ENCODE data around the gene EHMT1. TPM values are rescaled to one million over a fixed set of nuclear protein-coding genes. Genes with fewer than 3 reads are reported as not detected.

The EHMT1 gene
- total and polyA plus RNA-seq, 2 of the 8 experiments (the other 6 are each of a cell fraction or from before 2014, with no cell fraction given), result 95.7 to 163 TPM

- Histone ChIP-seq H3K36me3 (ENCODE audit: control insufficient read depth in 2 of 4, insufficient read depth in 4 of 4, low read length in 3 of 4) (peaks cover 27 to 70% (median 55%) of the 10 kb centered on the region in 4 experiments), H4K8ac (ENCODE audit: extremely low read depth, insufficient read depth, low read length) (no peak overlapping the region), H2AFZ (ENCODE audit: low read length) (no peak overlapping the region), H3K4me2 (ENCODE audit: insufficient read depth in 1 of 2, low read depth in 2 of 2, low read length in 2 of 2) (no peak overlapping the region), H2AK5ac (ENCODE audit: low read depth, low read length) (no peak overlapping the region), H3K79me1 (ENCODE audit: low read depth, low read length) (no peaks in the 10 kb centered on the region), H4K5ac (ENCODE audit: insufficient read length, low read depth, low read length) (no peak overlapping the region), H3K14ac (ENCODE audit: insufficient read length) (no peak overlapping the region), H3K56ac (replicated peaks; ENCODE audit: insufficient read length, low read depth, low read length) (no peak overlapping the region), H2BK15ac (ENCODE audit: low read length) (no peak overlapping the region), H4K20me1 (replicated peaks in 1 of 2; ENCODE audit: control insufficient read depth in 1 of 2, insufficient read depth in 2 of 2, low read length in 2 of 2) (peaks cover 5 to 9% of the 10 kb centered on the region in 2 experiments), H2BK20ac (ENCODE audit: low read length) (no peak overlapping the region), H3K4me1 (replicated peaks in 1 of 4; ENCODE audit: control insufficient read depth in 3 of 4, insufficient read depth in 4 of 4, low read length in 3 of 4) (no peaks in the 10 kb centered on the region), H3K9ac (replicated peaks in 1 of 4; ENCODE audit: extremely low read depth in 1 of 4, low read depth in 3 of 4, low read length in 3 of 4) (no peak overlapping the region), H3K27ac (ENCODE audit: low read depth, low read length) (no peak overlapping the region), H3K23me2 (ENCODE audit: low read depth, low read length) (no peaks in the 10 kb centered on the region; the same call in 1 of the 2 replicates), H3K18ac (ENCODE audit: extremely low read depth, low read length) (no peak overlapping the region), H3K4me3 (ENCODE audit: extremely low read depth in 1 of 4, insufficient read depth in 2 of 4, low read depth in 3 of 4, low read length in 4 of 4) (no peak overlapping the region), H3K4ac (replicated peaks; ENCODE audit: insufficient read length, low read depth, low read length) (no peak overlapping the region), H3K79me2 (ENCODE audit: control insufficient read depth in 1 of 2, insufficient read depth in 2 of 2, low read length in 2 of 2) (no peaks in the 10 kb centered on the region), H3K23ac (ENCODE audit: insufficient read length) (no peak overlapping the region), H3K27me3 (replicated peaks in 1 of 4; ENCODE audit: control insufficient read depth in 3 of 4, extremely low read depth in 1 of 4, insufficient read depth in 3 of 4, low read length in 3 of 4) (no peaks in the 10 kb centered on the region), H2BK5ac (ENCODE audit: low read depth, low read length) (no peak overlapping the region), H2BK12ac (ENCODE audit: low read depth, low read length) (no peak overlapping the region), H4K91ac (replicated peaks; ENCODE audit: insufficient read length, low read length) (no peak overlapping the region), H3K9me3 (ENCODE audit: insufficient read depth in 2 of 2, low read depth in 1 of 2, low read length in 1 of 2) (no peaks in the 10 kb centered on the region), H2BK120ac (replicated peaks; ENCODE audit: low read depth, low read length) (no peak overlapping the region)
- ChIA-PET POLR2A (ENCODE audit: partially characterized antibody) (interaction anchor here (1.3 kb wide), 1 partner anchor 20 kb away, joined by 3 read pairs; no protein-coding TSS in a partner anchor), CTCF (ENCODE audit: partially characterized antibody) (interaction anchor here (0.6 kb wide), 1 partner anchor 153 kb away, joined by 3 read pairs; no protein-coding TSS in a partner anchor)
- FAIRE-seq, result no peak
- no peak for DNase-seq (ENCODE audit: low read depth in 1 of 2, low spot score in 2 of 2)
- WGBS, 2 experiments (ENCODE audit: extremely low coverage in 1 of 2, insufficient coverage in 1 of 2, insufficient read length in 1 of 2, insufficient replicate concordance in 2 of 2, low coverage in 1 of 2, low lambda C conversion rate in 2 of 2, missing lambda C conversion rate in 1 of 2), result 91% methylated on average over 19 of the region's 19 CpGs; no CpG with 5 or more reads in 1 of the 2 experiments
- TF ChIP-seq ATF3 (IDR thresholded peaks at IDR 0.05; ENCODE audit: insufficient read depth, low read depth, low read length) (no peak), NANOG (IDR thresholded peaks at IDR 0.05; ENCODE audit: insufficient read depth, low read depth, low read length, poor library complexity, severe bottlenecking) (no peak), PHF8 (conservative IDR thresholded peaks at IDR 0.05; ENCODE audit: low read depth, low read length) (no peak), CHD2 (IDR thresholded peaks at IDR 0.05; ENCODE audit: low read length) (no peak), YY1 (IDR thresholded peaks at IDR 0.05; ENCODE audit: low read depth, low read length) (no peak), CEBPB (IDR thresholded peaks at IDR 0.05; ENCODE audit: low read depth, low read length) (no peak), SP2 (IDR thresholded peaks at IDR 0.05; ENCODE audit: low read length) (no peak)
- TF ChIP-seq, protein P1, sequence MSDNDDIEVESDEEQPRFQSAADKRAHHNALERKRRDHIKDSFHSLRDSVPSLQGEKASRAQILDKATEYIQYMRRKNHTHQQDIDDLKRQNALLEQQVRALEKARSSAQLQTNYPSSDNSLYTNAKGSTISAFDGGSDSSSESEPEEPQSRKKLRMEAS (IDR thresholded peaks at IDR 0.05), result no peak
These were observed 178.7 kb downstream of the EHMT1 start for GRCh38 chr9:137797206-137798120.

Data from H1 (cell line).